ENCODE data around the gene MRPL3. TPM values are rescaled to one million over a fixed set of nuclear protein-coding genes. Genes with fewer than 3 reads are reported as not detected.
"Not testable (repeated sequence)": the region's sequence is repeated elsewhere in the genome, so short reads cannot be mapped to it uniquely, and the experiment has no call there.

MRPL3 gene
- total RNA-seq, 1 donor from 2014 or later, result 74.6 TPM

- DNase-seq (ENCODE audit: low spot score), result no peak
Observed at GRCh38 chr3:131501949-131502348, 822 bp downstream of the MRPL3 start.

GRCh38 chr3:131494706-131495105 lies 8.1 kb downstream of the MRPL3 start:
- no peak for DNase-seq (ENCODE audit: low spot score)

GRCh38 chr3:131491775-131492174 lies 11.0 kb downstream of the MRPL3 start:
- DNase-seq (ENCODE audit: low spot score), result no peak

- DNase-seq (ENCODE audit: low spot score), result no peak
Observed at GRCh38 chr3:131491084-131491483, 11.7 kb downstream of the MRPL3 start.

- DNase-seq (ENCODE audit: low spot score), result not testable (repeated sequence)
Observed at GRCh38 chr3:131486545-131486944, 16.2 kb downstream of the MRPL3 start.

- no peak for DNase-seq (ENCODE audit: low spot score)
Observed at GRCh38 chr3:131485119-131485518, 17.7 kb downstream of the MRPL3 start.

GRCh38 chr3:131484496-131485111 lies 18.2 kb downstream of the MRPL3 start:
- no peak for DNase-seq (ENCODE audit: low spot score)

- DNase-seq (ENCODE audit: low spot score), result no peak
Observed at GRCh38 chr3:131480116-131480515, 22.7 kb downstream of the MRPL3 start.

- no peak for DNase-seq (ENCODE audit: low spot score)
Observed at GRCh38 chr3:131477813-131478212, 25.0 kb downstream of the MRPL3 start.

GRCh38 chr3:131474115-131474514 lies 28.7 kb downstream of the MRPL3 start:
- no peak for DNase-seq (ENCODE audit: low spot score)

- no peak for DNase-seq (ENCODE audit: low spot score)
Observed at GRCh38 chr3:131470377-131470776, 32.4 kb downstream of the MRPL3 start.

GRCh38 chr3:131458653-131459052 lies 44.1 kb downstream of the MRPL3 start:
- DNase-seq (ENCODE audit: low spot score), result no peak

GRCh38 chr3:131457220-131457619 lies 45.6 kb downstream of the MRPL3 start:
- no peak for DNase-seq (ENCODE audit: low spot score)

- DNase-seq (ENCODE audit: low spot score), result no peak
Observed at GRCh38 chr3:131454501-131454900, 48.3 kb downstream of the MRPL3 start.

- DNase-seq (ENCODE audit: low spot score), result no peak
Observed at GRCh38 chr3:131453533-131453932, 49.2 kb downstream of the MRPL3 start.

GRCh38 chr3:131447349-131447748 lies 55.4 kb downstream of the MRPL3 start:
- no peak for DNase-seq (ENCODE audit: low spot score)

- DNase-seq (ENCODE audit: low spot score), result no peak
Observed at GRCh38 chr3:131444180-131444579, 58.6 kb downstream of the MRPL3 start.

GRCh38 chr3:131439084-131439483 lies 63.7 kb downstream of the MRPL3 start:
- no peak for DNase-seq (ENCODE audit: low spot score)

- DNase-seq (ENCODE audit: low spot score), result no peak
Observed at GRCh38 chr3:131435000-131435399, 67.8 kb downstream of the MRPL3 start.

- no peak for DNase-seq (ENCODE audit: low spot score)
Observed at GRCh38 chr3:131432441-131432840, 70.3 kb downstream of the MRPL3 start.

GRCh38 chr3:131431754-131432153 lies 71.0 kb downstream of the MRPL3 start:
- no peak for DNase-seq (ENCODE audit: low spot score)

- DNase-seq (ENCODE audit: low spot score), result no peak
Observed at GRCh38 chr3:131427226-131427625, 75.5 kb downstream of the MRPL3 start.

GRCh38 chr3:131421957-131422498 lies 80.7 kb downstream of the MRPL3 start:
- no peak for DNase-seq (ENCODE audit: low spot score)

Data from mesenteric fat pad (tissue), 1 donor.